IMR-90 (cell line): ENCODE results near the gene CEBPE. TPM values are rescaled to one million over a fixed set of nuclear protein-coding genes. Genes with fewer than 3 reads are reported as not detected.

Experiments used
- ATAC-seq: fragments of 200-7000 bp; cut with Tn5 transposase; 2 replicates; pipeline ENCODE4 v1.9.1; 2020; ENCODE audit warnings: low read depth, mild to moderate bottlenecking, moderate library complexity
- BruUV-seq: library from RNA; stranded (reverse); fragments of 400-500 nt; replicated peaks from 2 replicates; lab custom pipeline; 2021; lab: Mats Ljungman, UMichigan
- CTCF ChIA-PET: fragments of 300-600 bp; formaldehyde crosslinking; extraction: SDS; loops from one replicate; lab custom pipeline; 2021; ENCODE audit warnings: antibody characterized with exemption; lab: Yijun Ruan, JAX
- POLR2A ChIA-PET: fragments of 300-600 bp; sonication (Branson Sonifier 250); formaldehyde crosslinking; loops from one replicate; lab custom pipeline; 2022; ENCODE audit warnings: antibody characterized with exemption; ENCODE audit not compliant: unreplicated experiment; lab: Charles Lee
- DNase-seq: peaks from one replicate; pipeline ENCODE4 v3.0.0; 2013
- H2AFZ ChIP-seq: replicated peaks from 2 replicates; pipeline ENCODE3; 2013; ENCODE audit warnings: low read length, mild to moderate bottlenecking; ENCODE audit not compliant: poor library complexity
- H2AK5ac ChIP-seq: 2 replicates; pipeline ENCODE4 v1.6.1; 2013; ENCODE audit warnings: low read depth, low read length, inconsistent platforms
- H2AK9ac ChIP-seq: replicated peaks from 2 replicates; pipeline ENCODE3; 2013; ENCODE audit warnings: mild to moderate bottlenecking, low read depth, low read length, moderate library complexity; ENCODE audit not compliant: poor library complexity
- H2BK120ac ChIP-seq: 2 replicates; pipeline ENCODE4 v1.6.1; 2013; ENCODE audit warnings: low read depth, low read length, inconsistent platforms
- H2BK15ac ChIP-seq: 3 replicates; pipeline ENCODE4 v1.6.1; 2013; ENCODE audit warnings: low read depth, low read length, inconsistent platforms
- H2BK20ac ChIP-seq: 2 replicates; pipeline ENCODE4 v1.6.1; 2013; ENCODE audit warnings: low read depth, mild to moderate bottlenecking, inconsistent platforms, low read length, moderate library complexity
- H2BK5ac ChIP-seq: 2 replicates; pipeline ENCODE4 v1.6.1; 2013; ENCODE audit warnings: mild to moderate bottlenecking, low read depth, low read length, inconsistent platforms; ENCODE audit not compliant: poor library complexity, severe bottlenecking
- H3K14ac ChIP-seq: replicated peaks from 2 replicates; pipeline ENCODE4 v1.6.1; 2013; ENCODE audit warnings: low read depth, low read length, inconsistent platforms
- H3K18ac ChIP-seq: 2 replicates; pipeline ENCODE4 v1.6.1; 2013; ENCODE audit warnings: low read depth, low read length, control low read depth
- H3K23ac ChIP-seq: 2 replicates; pipeline ENCODE4 v1.6.1; 2013; ENCODE audit warnings: low read depth, low read length, inconsistent platforms
- H3K27ac ChIP-seq: 2 replicates; pipeline ENCODE4 v1.5.1; 2013; ENCODE audit warnings: mild to moderate bottlenecking, control low read depth, low read length; ENCODE audit not compliant: insufficient read depth
- H3K27me3 ChIP-seq: 2 replicates; pipeline ENCODE4 v1.6.1; 2013; ENCODE audit warnings: low read length; ENCODE audit not compliant: control insufficient read depth, insufficient read depth
- H3K36me3 ChIP-seq: 2 replicates; pipeline ENCODE4 v1.6.1; 2013; ENCODE audit warnings: low read length, mixed read lengths; ENCODE audit not compliant: control insufficient read depth, insufficient read depth
- H3K4ac ChIP-seq: 2 replicates; pipeline ENCODE4 v1.6.1; 2013; ENCODE audit warnings: low read depth, low read length, inconsistent platforms
- H3K4me1 ChIP-seq: 2 replicates; pipeline ENCODE4 v1.6.1; 2013; ENCODE audit warnings: low read length, mixed read lengths; ENCODE audit not compliant: control insufficient read depth, insufficient read depth
- H3K4me2 ChIP-seq: 2 replicates; pipeline ENCODE4 v1.6.1; 2013; ENCODE audit warnings: low read depth, mild to moderate bottlenecking, control low read depth, low read length, moderate library complexity
- H3K4me3 ChIP-seq: 2 replicates; pipeline ENCODE4 v1.5.1; 2013; ENCODE audit warnings: low read depth, mild to moderate bottlenecking, control low read depth, low read length, moderate library complexity; ENCODE audit not compliant: insufficient read depth
- H3K56ac ChIP-seq: 2 replicates; pipeline ENCODE4 v1.6.1; 2013; ENCODE audit warnings: low read length, inconsistent platforms; ENCODE audit not compliant: insufficient read depth; ENCODE audit errors: extremely low read depth
- H3K79me1 ChIP-seq, 2 experiments: 2 replicates each; pipeline ENCODE4 v1.6.1; 2013; ENCODE audit warnings: low read length in 2 of 2, inconsistent platforms in 1 of 2, low read depth in 1 of 2
- H3K9ac ChIP-seq: 2 replicates; pipeline ENCODE4 v1.6.1; 2013; ENCODE audit warnings: low read depth, low read length, control low read depth
- H3K9me1 ChIP-seq: 2 replicates; pipeline ENCODE4 v1.6.1; 2013; ENCODE audit warnings: low read length, inconsistent platforms; ENCODE audit not compliant: insufficient read depth
- H3K9me3 ChIP-seq: 2 replicates; pipeline ENCODE4 v1.6.1; 2013; ENCODE audit warnings: low read length; ENCODE audit not compliant: control insufficient read depth, insufficient read depth
- H4K20me1 ChIP-seq: 2 replicates; pipeline ENCODE4 v1.6.1; 2013; ENCODE audit warnings: low read length, inconsistent platforms; ENCODE audit not compliant: insufficient read depth
- H4K5ac ChIP-seq: 2 replicates; pipeline ENCODE4 v1.6.1; 2013; ENCODE audit warnings: mild to moderate bottlenecking, low read depth, low read length, control low read depth
- H4K8ac ChIP-seq, 2 experiments: 2 replicates each; pipeline ENCODE4 v1.6.1; 2013; ENCODE audit warnings: low read depth in 2 of 2, low read length in 2 of 2, control low read depth in 1 of 2, inconsistent platforms in 1 of 2
- H4K91ac ChIP-seq: 2 replicates; pipeline ENCODE4 v1.6.1; 2013; ENCODE audit warnings: low read depth, low read length, inconsistent platforms; ENCODE audit not compliant: insufficient read depth
- CEBPB ChIP-seq: IDR thresholded peaks from 2 replicates; pipeline ENCODE4 v1.6.1; 2012; ENCODE audit warnings: low read depth, low read length, improper control_type of control experiment
- CHD1 ChIP-seq: IDR thresholded peaks from 2 replicates; pipeline ENCODE4 v1.6.1; 2012; ENCODE audit warnings: low read depth, low read length, improper control_type of control experiment
- CTCF ChIP-seq: conservative IDR thresholded peaks from 2 replicates; pipeline ENCODE4 v1.5.1; 2012; ENCODE audit warnings: mild to moderate bottlenecking, low read depth, low read length, improper control_type of control experiment
- FOS ChIP-seq: fragments of 150-350 bp; IDR thresholded peaks from 2 replicates; pipeline ENCODE4 v1.6.1; 2016; ENCODE audit warnings: low read depth, low read length
- MAFK ChIP-seq: IDR thresholded peaks from 2 replicates; pipeline ENCODE4 v1.6.1; 2012; ENCODE audit warnings: low read depth, low read length, improper control_type of control experiment
- MAZ ChIP-seq: IDR thresholded peaks from 2 replicates; pipeline ENCODE4 v1.6.1; 2012; ENCODE audit warnings: low read depth, mild to moderate bottlenecking, low read length, improper control_type of control experiment, moderate library complexity, borderline replicate concordance
- MXI1 ChIP-seq: IDR thresholded peaks from 2 replicates; pipeline ENCODE4 v1.6.1; 2012; ENCODE audit warnings: low read depth, mild to moderate bottlenecking, low read length, moderate library complexity, borderline replicate concordance
- NFE2L2 ChIP-seq: fragments of 150-350 bp; IDR thresholded peaks from 2 replicates; pipeline ENCODE4 v1.6.1; 2016; ENCODE audit warnings: low read depth, mild to moderate bottlenecking, low read length
- POLR2A ChIP-seq: IDR thresholded peaks from 2 replicates; pipeline ENCODE4 v1.6.1; 2012; ENCODE audit warnings: mild to moderate bottlenecking, low read depth, low read length
- RAD21 ChIP-seq: IDR thresholded peaks from 2 replicates; pipeline ENCODE4 v1.6.1; 2012; ENCODE audit warnings: low read length, improper control_type of control experiment
- RCOR1 ChIP-seq: IDR thresholded peaks from 2 replicates; pipeline ENCODE4 v1.6.1; 2012; ENCODE audit warnings: mild to moderate bottlenecking, low read length, improper control_type of control experiment; ENCODE audit not compliant: insufficient replicate concordance
- USF2 ChIP-seq: fragments of 150-350 bp; IDR thresholded peaks from 2 replicates; pipeline ENCODE4 v1.6.1; 2017; ENCODE audit warnings: mild to moderate bottlenecking, antibody characterized with exemption, low read length, low read depth
- WGBS, 2 experiments: methylation state at CpG; one replicate each; pipeline versions ENCODE4 v1.1.5 to v1.1.7; 2013; ENCODE audit warnings: missing lambda C conversion rate in 2 of 2; ENCODE audit not compliant: insufficient read length in 1 of 2; ENCODE audit errors: extremely low coverage in 2 of 2; 5-methylcytosine and 5-hydroxymethylcytosine counted together
- dilution Hi-C: fragments of 300-500 bp; cut with HindIII; formaldehyde crosslinking; loops from one replicate; pipeline ENCODE4 v1.14.3; 2018; ENCODE audit warnings: low sequenced_read_pairs; ENCODE audit not compliant: unreplicated experiment
- in situ Hi-C: fragments of 300-500 bp; cut with MboI; formaldehyde crosslinking; loops from 3 replicates; pipeline ENCODE4 v1.14.3; 2019; ENCODE audit warnings: low sequenced_read_pairs, inconsistent platforms, mixed read lengths
- intact Hi-C: fragments of 100-400 bp; cut with micrococcal nuclease; formaldehyde crosslinking; loops from 2 replicates; pipeline ENCODE4 v1.10.0; 2022
- polyA plus RNA-seq, 3 experiments: library from polyadenylated mRNA; depleted of rRNA; stranded (reverse); fragments of >200 nt; gene quantifications; 2 replicates each; pipeline ENCODE4 v1.2.3, GENCODE V29; 2012; ENCODE audit warnings: low replicate concordance in 1 of 3
- total RNA-seq: library from RNA; depleted of rRNA; stranded (reverse); fragments of >200 nt; gene quantifications from 2 replicates; pipeline ENCODE4 v1.2.3, GENCODE V29; 2012
- TF ChIP-seq, protein P1 (sequence below): fragments of 150-350 bp; IDR thresholded peaks from 2 replicates; pipeline ENCODE4 v1.6.1; 2016; ENCODE audit warnings: low read depth, mild to moderate bottlenecking, low read length, moderate library complexity, borderline replicate concordance

Gene CEBPE
- total and polyA plus RNA-seq, 2 of the 4 experiments (the other 2 are of a cell fraction) = 0.05 TPM; not detected in 1

- in situ Hi-C loops = no loop called here
- no peak overlapping the region for H4K5ac ChIP-seq
Observed at GRCh38 chr14:23136566-23137133, 17.6 kb upstream of the CEBPE start.

More at GRCh38 chr14:23136566-23137133, 17.6 kb upstream of the CEBPE start:
- POLR2A ChIA-PET = no interaction called here
- H2AFZ ChIP-seq = no peak overlapping the region
- no peak overlapping the region for H3K4ac ChIP-seq
- DNase-seq (no peak), ATAC-seq (no peak)
- CTCF ChIA-PET = interaction anchor here (0.8 kb wide), 1 partner anchor 32 kb away, joined by 3 read pairs; no protein-coding TSS in a partner anchor
- no TSS peak for BruUV-seq
- H3K9me3 ChIP-seq = no peaks in the 10 kb centered on the region
- no peak overlapping the region for H4K8ac ChIP-seq
- H3K36me3 ChIP-seq = no peaks in the 10 kb centered on the region
- H3K79me1 ChIP-seq = no peaks in the 10 kb centered on the region
- no peak overlapping the region for H3K4me3 ChIP-seq
- H3K9ac ChIP-seq = no peak overlapping the region
- H2BK15ac ChIP-seq = no peak overlapping the region
- TF ChIP-seq MAZ (no peak), MAFK (no peak), POLR2A (no peak), CHD1 (no peak), NFE2L2 (no peak), CTCF (no peak), USF2 (no peak), RCOR1 (no peak), MXI1 (no peak), RAD21 (no peak), FOS (no peak), CEBPB (no peak)
- TF ChIP-seq, protein P1, sequence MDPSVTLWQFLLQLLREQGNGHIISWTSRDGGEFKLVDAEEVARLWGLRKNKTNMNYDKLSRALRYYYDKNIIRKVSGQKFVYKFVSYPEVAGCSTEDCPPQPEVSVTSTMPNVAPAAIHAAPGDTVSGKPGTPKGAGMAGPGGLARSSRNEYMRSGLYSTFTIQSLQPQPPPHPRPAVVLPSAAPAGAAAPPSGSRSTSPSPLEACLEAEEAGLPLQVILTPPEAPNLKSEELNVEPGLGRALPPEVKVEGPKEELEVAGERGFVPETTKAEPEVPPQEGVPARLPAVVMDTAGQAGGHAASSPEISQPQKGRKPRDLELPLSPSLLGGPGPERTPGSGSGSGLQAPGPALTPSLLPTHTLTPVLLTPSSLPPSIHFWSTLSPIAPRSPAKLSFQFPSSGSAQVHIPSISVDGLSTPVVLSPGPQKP = no peak
- peaks cover 34% of the 10 kb centered on the region for H3K27me3 ChIP-seq
- no peak overlapping the region for H2AK5ac ChIP-seq
- no peak overlapping the region for H2BK120ac ChIP-seq
- H4K91ac ChIP-seq = no peak overlapping the region
- no peak overlapping the region for H3K18ac ChIP-seq
- dilution Hi-C loops (no loop called here), intact Hi-C loops (no loop called here)
- no peak overlapping the region for H2BK5ac ChIP-seq
- no peak overlapping the region for H3K4me2 ChIP-seq
- no peak overlapping the region for H3K27ac ChIP-seq
- 91% methylated on average over 10 of the region's 16 CpGs; no CpG with 5 or more reads in 1 of the 2 experiments for WGBS, 2 experiments
- H4K20me1 ChIP-seq = no peaks in the 10 kb centered on the region
- H2AK9ac ChIP-seq = peak overlapping the region; percentile 31
- no peak overlapping the region; the same call in 1 of the 2 replicates for H3K23ac ChIP-seq
- no peaks in the 10 kb centered on the region for H3K4me1 ChIP-seq
- H3K14ac ChIP-seq = no peak overlapping the region
- no peak overlapping the region for H2BK20ac ChIP-seq
- no peaks in the 10 kb centered on the region for H3K9me1 ChIP-seq
- no peak overlapping the region for H3K56ac ChIP-seq
